Breast epithelium (tissue), 3 donors: ENCODE data around the gene HAPLN2.

Source experiments
- CTCF ChIP-seq, 3 donors: fragments of 450-650 bp; IDR thresholded peaks; one replicate each; pipeline ENCODE4 v1.5.1; 2016 to 2017; ENCODE audit warnings: antibody characterized with exemption in 3 of 3, mild to moderate bottlenecking in 3 of 3, moderate library complexity in 3 of 3
- POLR2A ChIP-seq: fragments of 450-650 bp; IDR thresholded peaks from one replicate; pipeline ENCODE4 v1.6.1; 2016; ENCODE audit warnings: antibody characterized with exemption, mild to moderate bottlenecking, moderate library complexity
- POLR2AphosphoS5 ChIP-seq, 3 donors: sonication (generic); formaldehyde crosslinking; IDR thresholded peaks; one replicate each; pipeline ENCODE4 v1.6.1; 2017; ENCODE audit warnings: antibody characterized with exemption in 3 of 3

GRCh38 chr1:156645056-156645455, 25.8 kb downstream of the HAPLN2 start:
- TF ChIP-seq CTCF (IDR thresholded peaks at IDR 0.05) (no peak), POLR2A (no peak), POLR2AphosphoS5 (IDR thresholded peaks at IDR 0.05) (no peak)
